OCI-LY1 (cell line): Measurements from ENCODE around the gene CADM1.

Experiments
- H2AFZ ChIP-seq: fragments of 200-600 bp; sonication (generic), shearing (Covaris generic); 2 replicates; pipeline ENCODE4 v1.6.0; 2014; ENCODE audit warnings: antibody characterized with exemption, mild to moderate bottlenecking, low read length
- H3F3A ChIP-seq: fragments of 200-600 bp; sonication (generic), shearing (Covaris generic); 2 replicates; pipeline ENCODE4 v1.6.0; 2014; ENCODE audit warnings: mild to moderate bottlenecking, antibody characterized with exemption, low read length, moderate library complexity; ENCODE audit not compliant: insufficient read depth
- H3K27ac ChIP-seq: fragments of 200-600 bp; sonication (generic); 2 replicates; pipeline ENCODE4 v1.5.1; 2014; ENCODE audit warnings: low read length, mixed run types, mild to moderate bottlenecking, low read depth; ENCODE audit not compliant: poor library complexity, severe bottlenecking
- H3K27me3 ChIP-seq: fragments of 200-600 bp; sonication (generic); 2 replicates; pipeline ENCODE4 v1.6.0; 2014; ENCODE audit warnings: antibody characterized with exemption, mild to moderate bottlenecking, low read length, moderate library complexity; ENCODE audit not compliant: insufficient read depth
- H3K36me3 ChIP-seq: fragments of 200-600 bp; sonication (generic); 2 replicates; pipeline ENCODE4 v1.6.1; 2014; ENCODE audit warnings: mild to moderate bottlenecking, antibody characterized with exemption, low read length, moderate library complexity, mixed read lengths; ENCODE audit not compliant: insufficient read depth
- H3K4me1 ChIP-seq: fragments of 200-600 bp; sonication (generic); 2 replicates; pipeline ENCODE4 v1.5.1; 2014; ENCODE audit warnings: mild to moderate bottlenecking, low read length, moderate library complexity; ENCODE audit not compliant: insufficient read depth, severe bottlenecking
- H3K4me2 ChIP-seq: fragments of 200-600 bp; sonication (generic), shearing (Covaris generic); 2 replicates; pipeline ENCODE4 v1.6.1; 2014; ENCODE audit warnings: low read length
- H3K4me3 ChIP-seq: fragments of 200-600 bp; sonication (generic); 2 replicates; pipeline ENCODE4 v1.5.1; 2014; ENCODE audit warnings: low read length, low read depth, mild to moderate bottlenecking, mixed read lengths; ENCODE audit not compliant: poor library complexity, severe bottlenecking
- H3K79me2 ChIP-seq: fragments of 200-600 bp; shearing (Covaris generic); 2 replicates; pipeline ENCODE4 v1.6.1; 2016; ENCODE audit warnings: mixed run types, low read length, mixed read lengths; ENCODE audit not compliant: insufficient read depth
- H3K9ac ChIP-seq: fragments of 200-600 bp; sonication (generic), shearing (Covaris generic); 2 replicates; pipeline ENCODE4 v1.6.1; 2014; ENCODE audit warnings: mild to moderate bottlenecking, low read length, mixed read lengths
- H3K9me2 ChIP-seq: fragments of 200-600 bp; sonication (generic), shearing (Covaris generic); 2 replicates; pipeline ENCODE4 v1.6.1; 2014; ENCODE audit warnings: low read depth, mild to moderate bottlenecking, low read length, mixed read lengths
- H3K9me3 ChIP-seq: fragments of 200-600 bp; shearing (Covaris generic); 2 replicates; pipeline ENCODE4 v1.6.1; 2014; ENCODE audit warnings: low read length, mixed read lengths
- H4K20me1 ChIP-seq: fragments of 200-600 bp; sonication (generic), shearing (Covaris generic); 2 replicates; pipeline ENCODE4 v1.6.0; 2016; ENCODE audit warnings: mild to moderate bottlenecking, low read length; ENCODE audit not compliant: insufficient read depth
- CTCF ChIP-seq: fragments of 200-600 bp; sonication (generic), shearing (Covaris generic); IDR thresholded peaks from 2 replicates; pipeline ENCODE4 v1.5.1; 2017; ENCODE audit warnings: mild to moderate bottlenecking, antibody characterized with exemption, low read length, moderate library complexity, mixed read lengths
- EZH2 ChIP-seq: fragments of 200-600 bp; sonication (generic), shearing (Covaris generic); IDR thresholded peaks from 2 replicates; pipeline ENCODE4 v1.8.0; 2017; ENCODE audit warnings: borderline replicate concordance, mixed run types, mild to moderate bottlenecking, antibody characterized with exemption, low read length, moderate library complexity, mixed read lengths

CADM1 gene

DNA sequence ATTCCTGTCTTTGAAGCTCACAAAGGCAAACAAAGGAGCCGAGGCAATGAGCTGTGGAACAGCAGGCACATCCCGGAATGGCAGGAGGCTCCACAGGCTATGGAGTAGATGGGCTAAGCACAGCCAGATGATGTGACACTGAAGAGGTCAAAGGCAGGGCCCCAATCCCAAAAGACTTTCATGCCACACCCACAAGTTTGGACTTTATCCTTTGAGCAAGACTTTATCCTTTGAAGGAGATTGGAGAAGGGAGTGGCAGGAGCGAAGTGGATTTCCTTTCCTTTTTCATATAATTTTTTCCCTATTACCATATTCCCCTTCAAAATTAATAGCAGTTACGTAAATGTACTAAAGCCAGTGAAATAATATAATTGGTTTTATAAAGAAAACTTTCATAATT is 379.4 kb downstream of the CADM1 start:
- H3K27ac ChIP-seq, result no peak overlapping the region
- H3K9ac ChIP-seq, result no peak overlapping the region
- H3K27me3 ChIP-seq, result no peaks in the 10 kb centered on the region
- H3K9me2 ChIP-seq, result no peaks in the 10 kb centered on the region
- H3K79me2 ChIP-seq, result no peaks in the 10 kb centered on the region
- no peaks in the 10 kb centered on the region for H3K4me1 ChIP-seq
- H3K4me2 ChIP-seq, result no peak overlapping the region
- H2AFZ ChIP-seq, result no peak overlapping the region
- no peak overlapping the region for H3K4me3 ChIP-seq
- H3K9me3 ChIP-seq, result no peaks in the 10 kb centered on the region
- H4K20me1 ChIP-seq, result no peaks in the 10 kb centered on the region
- no peaks in the 10 kb centered on the region for H3K36me3 ChIP-seq
- TF ChIP-seq CTCF, result no peak
- TF ChIP-seq EZH2, result no peak
- no peaks in the 10 kb centered on the region for H3F3A ChIP-seq

DNA sequence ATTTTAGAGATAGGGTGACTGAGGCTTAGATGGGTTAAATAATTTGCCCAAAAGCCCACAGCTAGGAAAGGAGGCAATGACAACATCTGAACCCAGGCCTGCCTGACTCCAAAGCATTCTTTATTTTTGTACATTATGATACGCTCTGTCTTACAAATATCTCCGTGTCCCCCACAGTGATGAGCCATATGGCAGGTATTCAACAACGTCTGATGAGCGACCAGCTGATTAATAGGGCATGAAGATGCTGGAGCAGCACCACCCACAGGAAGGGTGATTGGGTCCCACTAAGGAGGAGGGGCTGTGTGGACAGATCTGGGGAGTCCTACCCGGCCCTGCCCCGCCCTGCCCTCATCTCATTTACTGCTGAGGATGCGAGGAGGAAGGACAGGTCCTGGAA is 380.6 kb downstream of the CADM1 start:
- H4K20me1 ChIP-seq, result no peaks in the 10 kb centered on the region
- H3K79me2 ChIP-seq, result no peaks in the 10 kb centered on the region
- no peak overlapping the region for H3K4me3 ChIP-seq
- H3K9me2 ChIP-seq, result no peaks in the 10 kb centered on the region
- H3K9me3 ChIP-seq, result no peaks in the 10 kb centered on the region
- no peak overlapping the region for H3K4me2 ChIP-seq
- H3K36me3 ChIP-seq, result no peaks in the 10 kb centered on the region
- H3K27me3 ChIP-seq, result no peaks in the 10 kb centered on the region
- no peak overlapping the region for H3K27ac ChIP-seq
- no peaks in the 10 kb centered on the region for H3K4me1 ChIP-seq
- H3F3A ChIP-seq, result no peaks in the 10 kb centered on the region
- H3K9ac ChIP-seq, result no peak overlapping the region
- TF ChIP-seq EZH2, result no peak
- TF ChIP-seq CTCF, result no peak
- no peak overlapping the region for H2AFZ ChIP-seq

DNA sequence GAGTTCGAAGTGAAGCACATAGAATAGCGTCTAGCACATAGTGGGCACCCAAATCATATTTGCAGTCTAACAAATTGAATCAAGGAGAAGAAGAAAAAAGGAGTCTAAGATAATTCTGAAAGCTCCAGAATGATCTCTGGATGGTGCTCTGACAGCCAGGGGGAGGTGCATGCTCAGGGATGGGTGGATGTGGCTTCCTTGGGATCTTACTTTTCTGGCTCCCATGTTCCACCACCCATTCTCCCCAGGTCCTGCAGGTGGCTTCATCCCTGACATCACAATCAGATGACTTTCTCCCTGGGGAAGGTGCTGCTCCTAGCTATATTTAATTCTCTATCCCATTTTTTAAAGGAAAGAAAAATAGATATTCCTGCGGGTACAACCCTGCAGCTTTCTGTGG is 381.9 kb downstream of the CADM1 start:
- Histone ChIP-seq H3K4me2 (no peak overlapping the region), H3K9me2 (no peaks in the 10 kb centered on the region), H3K27ac (no peak overlapping the region), H3K4me1 (no peaks in the 10 kb centered on the region), H4K20me1 (no peaks in the 10 kb centered on the region), H3F3A (no peaks in the 10 kb centered on the region), H3K9ac (no peak overlapping the region), H3K36me3 (no peaks in the 10 kb centered on the region), H3K27me3 (no peaks in the 10 kb centered on the region), H3K4me3 (no peak overlapping the region), H3K9me3 (no peaks in the 10 kb centered on the region), H3K79me2 (no peaks in the 10 kb centered on the region), H2AFZ (no peak overlapping the region)
- TF ChIP-seq CTCF, result no peak
- no peak for TF ChIP-seq EZH2
